ENCODE results near the gene ASTN1.

GRCh38 chr1:177131723-177132122, 32.8 kb downstream of the ASTN1 start:
- TF ChIP-seq CTCF (conservative IDR thresholded peaks at IDR 0.05; ENCODE audit: low read depth, low read length), result no peak
- TF ChIP-seq EZH2 (IDR thresholded peaks at IDR 0.05; ENCODE audit: low read length, unreplicated experiment), result no peak
- TF ChIP-seq EZH2phosphoT487 (IDR thresholded peaks at IDR 0.05; ENCODE audit: borderline replicate concordance, low read length), result no peak
